Body of pancreas (tissue), 4 donors: ENCODE results near the gene USP33. TPM values are rescaled to one million over a fixed set of nuclear protein-coding genes. Genes with fewer than 3 reads are reported as not detected.
"Not testable (repeated sequence)": the region's sequence is repeated elsewhere in the genome, so short reads cannot be mapped to it uniquely, and the experiment has no call there.

Experiments
- ATAC-seq: fragments of 150-250 bp; one replicate; pipeline ENCODE4 v1.9.1; 2016
- DNase-seq, 4 donors: peaks; one replicate each; pipeline ENCODE4 v3.0.0-alpha.2; 2019
- H3K27ac ChIP-seq, 4 donors: fragments of 200-600 bp; sonication (generic); 1 replicate in 3 of 4; 2 replicates in 1 of 4; pipeline versions ENCODE4 v1.5.1 to v1.6.1; 2016 to 2019; ENCODE audit warnings: mild to moderate bottlenecking in 1 of 4, mixed read lengths in 1 of 4, moderate library complexity in 1 of 4
- H3K27me3 ChIP-seq, 2 donors: fragments of 200-600 bp; sonication (generic); one replicate each; pipeline ENCODE4 v1.6.0; 2016; ENCODE audit warnings: mild to moderate bottlenecking in 1 of 2
- H3K36me3 ChIP-seq, 2 donors: fragments of 200-600 bp; sonication (generic); replicated peaks in 1 of 2; 2 replicates each; pipeline ENCODE4 v1.5.1; 2016; ENCODE audit warnings: low read depth in 2 of 2; ENCODE audit not compliant: insufficient read depth in 1 of 2
- H3K4me1 ChIP-seq: fragments of 200-600 bp; sonication (generic); one replicate; pipeline ENCODE4 v1.6.0; 2016
- H3K4me3 ChIP-seq, 2 donors: fragments of 200-600 bp; sonication (generic); 1 replicate in 1 of 2; 2 replicates in 1 of 2; pipeline ENCODE4 v1.5.1; 2016 to 2019
- H3K9me3 ChIP-seq, 3 donors: fragments of 200-600 bp; sonication (generic); 1 replicate in 2 of 3; 2 replicates in 1 of 3; pipeline ENCODE4 v1.5.1; 2016
- CTCF ChIP-seq, 7 experiments: fragments of 450-650 bp in 4 of 7; fragments of 200-600 bp in 3 of 7; sonication (generic) in 3 of 7; IDR thresholded peaks; one replicate each; pipeline ENCODE4 v1.5.1; 2016 to 2019; ENCODE audit warnings: antibody characterized with exemption in 7 of 7
- POLR2A ChIP-seq, 3 donors: fragments of 450-650 bp; IDR thresholded peaks; one replicate each; pipeline ENCODE4 v1.6.1; 2016; ENCODE audit warnings: antibody characterized with exemption in 3 of 3, mild to moderate bottlenecking in 2 of 3
- WGBS, 2 donors: methylation state at CpG; one replicate each; pipeline ENCODE4 v1.1.5; 2017; 5-methylcytosine and 5-hydroxymethylcytosine counted together
- intact Hi-C: fragments of 100-400 bp; cut with DNase I; formaldehyde crosslinking; loops from one replicate; pipeline ENCODE4 v1.15.1; 2023
- total RNA-seq, 2 donors: library from RNA; depleted of rRNA; stranded (reverse); fragments of >200 nt; gene quantifications; one replicate each; pipeline ENCODE4 v1.1.0, GENCODE V29; 2016

The USP33 gene
- total RNA-seq, 2 donors from 2014 or later: 53.1 to 65.1 TPM

GRCh38 chr1:77757603-77758002 lies 2.0 kb downstream of the USP33 start:
- ATAC-seq: no peak
- Histone ChIP-seq H3K4me1 (peaks cover 31% of the 10 kb centered on the region), H3K27ac (peak overlapping the region in 2 of 4 donors; percentile 13 to 16), H3K4me3 (no peak overlapping the region), H3K27me3 (no peaks in the 10 kb centered on the region), H3K9me3 (no peaks in the 10 kb centered on the region), H3K36me3 (no peaks in the 10 kb centered on the region)
- TF ChIP-seq CTCF (IDR thresholded peaks at IDR 0.05) (no peak), POLR2A (IDR thresholded peaks at IDR 0.05) (no peak)
- 17 to 27% methylated on average over 2 of the region's 2 CpGs for WGBS, 2 donors
- no peak for DNase-seq
- intact Hi-C loops: no loop called here

- Histone ChIP-seq H3K9me3 (no peaks in the 10 kb centered on the region), H3K36me3 (no peaks in the 10 kb centered on the region), H3K4me1 (peaks cover 31% of the 10 kb centered on the region), H3K27me3 (no peaks in the 10 kb centered on the region), H3K27ac (peak overlapping the region in 1 of 4 donors; percentile 13), H3K4me3 (no peak overlapping the region)
- 15 to 17% methylated on average over 1 of the region's 1 CpG for WGBS, 2 donors
- intact Hi-C loops: no loop called here
- no peak for ATAC-seq
- TF ChIP-seq POLR2A (IDR thresholded peaks at IDR 0.05) (no peak), CTCF (IDR thresholded peaks at IDR 0.05) (no peak)
- DNase-seq: no peak
Observed at GRCh38 chr1:77757066-77757584, 2.5 kb downstream of the USP33 start.

DNA sequence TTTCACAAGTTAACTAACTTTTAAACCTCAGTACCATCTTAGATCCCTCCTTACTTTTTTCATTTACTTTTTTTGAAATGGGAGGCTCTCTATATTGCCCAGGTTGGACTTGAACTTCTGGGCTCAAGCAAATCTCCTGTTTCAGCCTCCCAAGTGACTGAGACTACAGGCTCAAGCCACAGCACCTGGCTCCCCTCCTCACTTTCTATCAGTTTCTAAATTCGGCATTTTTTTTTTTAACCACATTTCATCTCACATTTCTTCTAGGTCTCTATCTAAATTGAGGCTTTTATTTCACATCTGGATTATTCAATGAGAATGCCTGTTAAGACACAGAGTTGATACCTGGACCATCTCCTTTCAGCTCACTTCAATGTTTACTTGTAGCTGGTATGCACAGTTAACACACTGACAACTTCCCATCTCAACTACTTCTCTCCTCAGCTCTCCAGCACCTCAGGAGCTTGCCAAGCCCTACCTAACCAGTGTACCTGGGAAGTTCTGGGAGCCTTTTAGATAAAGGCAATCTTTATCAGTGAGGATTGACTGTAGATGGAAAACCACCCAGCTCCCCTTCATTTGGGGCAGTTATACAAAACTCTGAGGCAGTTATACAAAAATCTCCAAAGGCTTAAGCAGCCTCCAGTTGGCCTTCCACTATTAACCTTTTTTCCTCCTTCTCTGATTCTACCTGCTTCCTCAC lies 3.4 kb downstream of the USP33 start:
- DNase-seq: no peak
- WGBS, 2 donors: 28 to 48% methylated on average over 1 of the region's 1 CpG
- no peak overlapping the region for H3K27ac ChIP-seq
- ATAC-seq: no peak
- H3K27me3 ChIP-seq: no peaks in the 10 kb centered on the region
- H3K9me3 ChIP-seq: no peaks in the 10 kb centered on the region
- TF ChIP-seq CTCF (IDR thresholded peaks at IDR 0.05) (no peak), POLR2A (IDR thresholded peaks at IDR 0.05) (no peak)
- no peak overlapping the region for H3K4me3 ChIP-seq
- peaks cover 32% of the 10 kb centered on the region for H3K4me1 ChIP-seq
- no peaks in the 10 kb centered on the region for H3K36me3 ChIP-seq
- intact Hi-C loops: no loop called here

GRCh38 chr1:77749489-77749888 lies 10.2 kb downstream of the USP33 start:
- H3K36me3 ChIP-seq, H3K4me1 ChIP-seq, H3K27ac ChIP-seq, H3K4me3 ChIP-seq, intact Hi-C loops, DNase-seq, H3K9me3 ChIP-seq, H3K27me3 ChIP-seq, ATAC-seq: not testable (repeated sequence)
- 97 to 100% methylated on average over 4 of the region's 4 CpGs for WGBS, 2 donors

- H3K27me3 ChIP-seq: no peaks in the 10 kb centered on the region
- peaks cover 5% of the 10 kb centered on the region for H3K4me1 ChIP-seq
- H3K36me3 ChIP-seq: no peaks in the 10 kb centered on the region
- TF ChIP-seq POLR2A (IDR thresholded peaks at IDR 0.05) (no peak), CTCF (IDR thresholded peaks at IDR 0.05) (peak in 2 of 7 experiments; percentile 2 to 5)
- 61 to 71% methylated on average over 7 of the region's 7 CpGs for WGBS, 2 donors
- ATAC-seq (no peak), DNase-seq (no peak)
- intact Hi-C loops: no loop called here
- H3K27ac ChIP-seq: no peak overlapping the region
- no peaks in the 10 kb centered on the region for H3K9me3 ChIP-seq
- H3K4me3 ChIP-seq: no peak overlapping the region
Observed at GRCh38 chr1:77744576-77744975, 15.1 kb downstream of the USP33 start.
